Measurements from ENCODE around the gene LRRC7.

Gene LRRC7

DNA sequence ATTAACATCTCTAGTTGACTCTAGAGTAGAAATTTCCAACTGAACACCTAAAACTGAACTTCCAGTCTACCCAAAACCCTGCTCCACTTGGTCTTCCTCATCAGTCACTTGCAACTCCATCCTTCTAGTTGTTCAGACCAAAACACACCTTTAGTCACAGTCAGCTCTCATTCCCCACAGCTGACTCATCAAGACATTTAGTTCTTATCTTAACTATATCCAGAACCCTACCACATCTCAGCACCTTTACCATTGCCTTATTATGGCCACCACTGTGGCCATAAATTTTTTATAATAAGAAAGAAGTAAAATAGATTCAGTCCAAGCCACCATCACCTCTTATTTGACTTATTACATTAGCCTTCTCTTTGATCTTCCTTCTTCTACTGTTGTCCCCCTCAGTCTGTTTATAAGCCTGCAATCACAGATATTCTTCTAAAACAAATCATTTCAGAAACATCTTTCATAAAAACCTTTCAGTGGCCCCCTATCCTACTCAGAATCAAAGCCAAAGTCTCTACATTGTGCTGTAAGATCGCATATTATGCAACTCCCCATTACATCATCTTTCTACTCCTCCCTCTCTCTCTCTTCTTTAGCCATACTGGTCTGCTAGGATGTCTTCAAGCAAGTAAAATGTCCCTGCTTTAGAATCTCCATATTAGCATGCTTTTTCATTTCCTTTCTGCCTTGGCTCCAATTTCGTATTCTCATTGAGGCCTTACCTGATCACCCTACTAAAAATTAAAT is 361.8 kb downstream of the LRRC7 start:
- TF ChIP-seq CTCF (IDR thresholded peaks at IDR 0.05; ENCODE audit: low read depth, low read length, missing control alignments) = no peak
- no peak for DNase-seq (ENCODE audit: low read depth)
- H3K4me3 ChIP-seq (ENCODE audit: low read depth, low read length) = no peak overlapping the region

DNA sequence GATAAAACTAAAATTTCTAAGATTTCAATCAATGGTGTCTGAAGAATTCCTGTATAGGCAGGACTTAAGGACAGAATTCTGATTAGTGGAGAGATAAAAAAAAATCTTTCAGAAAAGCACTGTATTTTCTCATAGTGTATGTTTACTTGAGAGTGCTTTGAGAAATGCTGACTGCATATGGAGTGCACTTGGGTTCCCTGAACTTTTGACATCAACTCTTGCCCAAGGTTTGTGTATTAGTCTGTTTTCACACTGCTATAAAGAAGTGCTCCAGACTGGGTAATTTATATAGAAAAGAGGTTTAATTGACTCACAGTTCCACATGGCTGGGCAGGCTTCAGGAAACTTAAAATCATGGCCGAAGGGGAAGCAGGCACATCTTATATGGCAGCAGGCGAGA is 362.7 kb downstream of the LRRC7 start:
- TF ChIP-seq CTCF (IDR thresholded peaks at IDR 0.05; ENCODE audit: low read depth, low read length, missing control alignments) = no peak

GRCh38 chr1:69932760-69933159 is 365.0 kb downstream of the LRRC7 start:
- no peak overlapping the region for H3K4me3 ChIP-seq (ENCODE audit: low read depth, low read length)
- TF ChIP-seq CTCF (IDR thresholded peaks at IDR 0.05; ENCODE audit: low read depth, low read length, missing control alignments) = no peak
- DNase-seq (ENCODE audit: low read depth) = no peak

More for the DNA sequence above, 362.7 kb downstream of the LRRC7 start:
- DNase-seq (ENCODE audit: low read depth) = no peak
- no peak overlapping the region for H3K4me3 ChIP-seq (ENCODE audit: low read depth, low read length)

- no peak for DNase-seq (ENCODE audit: low read depth)
- no peak for TF ChIP-seq CTCF (IDR thresholded peaks at IDR 0.05; ENCODE audit: low read depth, low read length, missing control alignments)
- no peak overlapping the region for H3K4me3 ChIP-seq (ENCODE audit: low read depth, low read length)
Observed at GRCh38 chr1:69940231-69940630, 372.5 kb downstream of the LRRC7 start.

GRCh38 chr1:69940816-69941215 is 373.1 kb downstream of the LRRC7 start:
- TF ChIP-seq CTCF (IDR thresholded peaks at IDR 0.05; ENCODE audit: low read depth, low read length, missing control alignments) = no peak
- no peak for DNase-seq (ENCODE audit: low read depth)
- no peak overlapping the region for H3K4me3 ChIP-seq (ENCODE audit: low read depth, low read length)

- H3K4me3 ChIP-seq (ENCODE audit: low read depth, low read length) = no peak overlapping the region
- DNase-seq (ENCODE audit: low read depth) = no peak
- TF ChIP-seq CTCF (IDR thresholded peaks at IDR 0.05; ENCODE audit: low read depth, low read length, missing control alignments) = no peak
Observed at GRCh38 chr1:69943030-69943429, 375.3 kb downstream of the LRRC7 start.

- no peak overlapping the region for H3K4me3 ChIP-seq (ENCODE audit: low read depth, low read length)
- no peak for TF ChIP-seq CTCF (IDR thresholded peaks at IDR 0.05; ENCODE audit: low read depth, low read length, missing control alignments)
- no peak for DNase-seq (ENCODE audit: low read depth)
Observed at GRCh38 chr1:69946935-69947334, 379.2 kb downstream of the LRRC7 start.
